PC-3 (cell line): Measurements from ENCODE around the gene ACBD4. TPM values are rescaled to one million over a fixed set of nuclear protein-coding genes. Genes with fewer than 3 reads are reported as not detected.
A peak's percentile ranks its signal among the peaks of the same experiment; 100 is the strongest.

Experiments
- ATAC-seq: fragments of 200-7000 bp; cut with Tn5 transposase; 2 replicates; pipeline ENCODE4 v1.9.1; 2020; ENCODE audit warnings: mild to moderate bottlenecking, moderate library complexity
- BruUV-seq: library from RNA; stranded (reverse); fragments of 400-500 nt; replicated peaks from 2 replicates; lab custom pipeline; 2021; lab: Mats Ljungman, UMichigan
- CTCF ChIA-PET: fragments of 300-600 bp; sonication (Branson Sonifier 250); formaldehyde crosslinking; loops from one replicate; lab custom pipeline; 2022; ENCODE audit warnings: antibody characterized with exemption; lab: Charles Lee
- POLR2A ChIA-PET: fragments of 300-600 bp; sonication (Branson Sonifier 250); formaldehyde crosslinking; loops from one replicate; lab custom pipeline; 2022; ENCODE audit warnings: antibody characterized with exemption; ENCODE audit not compliant: unreplicated experiment; lab: Charles Lee
- DNase-seq: peaks from one replicate; pipeline ENCODE4 v3.0.0-alpha.2; 2015
- H2AFZ ChIP-seq: fragments of 300-600 bp; sonication (generic); 2 replicates; pipeline ENCODE4 v1.6.0; 2016; ENCODE audit warnings: antibody characterized with exemption, low read length
- H3F3A ChIP-seq: fragments of 300-600 bp; sonication (generic); one replicate; pipeline ENCODE4 v1.6.0; 2017; ENCODE audit warnings: antibody characterized with exemption, low read length, control low read depth, mild to moderate bottlenecking; ENCODE audit not compliant: unreplicated experiment
- H3K27ac ChIP-seq: fragments of 300-600 bp; sonication (generic); 2 replicates; pipeline ENCODE4 v1.5.1; 2016; ENCODE audit warnings: mild to moderate bottlenecking, low read length
- H3K27me3 ChIP-seq: fragments of 300-600 bp; sonication (generic); 2 replicates; pipeline ENCODE4 v1.6.1; 2016; ENCODE audit warnings: low read length, mixed read lengths
- H3K36me3 ChIP-seq: fragments of 300-600 bp; sonication (generic); 2 replicates; pipeline ENCODE4 v1.6.1; 2016; ENCODE audit warnings: low read depth, mixed run types, low read length, mixed read lengths
- H3K4me1 ChIP-seq: fragments of 300-600 bp; sonication (generic); 2 replicates; pipeline ENCODE4 v1.5.1; 2016; ENCODE audit warnings: low read length; ENCODE audit not compliant: insufficient read depth
- H3K4me2 ChIP-seq: fragments of 300-600 bp; sonication (generic); 2 replicates; pipeline ENCODE4 v1.6.0; 2016; ENCODE audit warnings: low read length
- H3K4me3 ChIP-seq: fragments of 300-600 bp; sonication (generic); 2 replicates; pipeline ENCODE4 v1.5.1; 2016; ENCODE audit warnings: mild to moderate bottlenecking, low read length, mixed read lengths
- H3K79me2 ChIP-seq: fragments of 300-600 bp; sonication (generic); 2 replicates; pipeline ENCODE4 v1.6.1; 2017; ENCODE audit warnings: low read length, mixed read lengths
- H3K9ac ChIP-seq: fragments of 300-600 bp; sonication (generic); 2 replicates; pipeline ENCODE4 v1.6.0; 2016; ENCODE audit warnings: mild to moderate bottlenecking, low read length
- H3K9me2 ChIP-seq: fragments of 300-600 bp; sonication (generic); replicated peaks from 2 replicates; pipeline ENCODE4 v1.6.1; 2016; ENCODE audit warnings: mixed run types, low read length, mixed read lengths
- H3K9me3 ChIP-seq: fragments of 300-600 bp; sonication (generic); 2 replicates; pipeline ENCODE4 v1.6.1; 2016; ENCODE audit warnings: low read length, mixed read lengths
- H4K20me1 ChIP-seq: fragments of 300-600 bp; sonication (generic); 2 replicates; pipeline ENCODE4 v1.6.1; 2016; ENCODE audit warnings: low read length, mixed read lengths
- CTCF ChIP-seq: fragments of 300-600 bp; sonication (generic); conservative IDR thresholded peaks from 2 replicates; pipeline ENCODE4 v1.5.1; 2017; ENCODE audit warnings: antibody characterized with exemption, low read depth, mild to moderate bottlenecking, low read length
- EZH2 ChIP-seq: fragments of 300-600 bp; sonication (generic); IDR thresholded peaks from one replicate; pipeline ENCODE4 v1.6.1; 2017; ENCODE audit warnings: antibody characterized with exemption, mild to moderate bottlenecking, low read length; ENCODE audit not compliant: unreplicated experiment
- EZH2phosphoT487 ChIP-seq: fragments of 300-600 bp; sonication (generic); IDR thresholded peaks from 2 replicates; pipeline ENCODE4 v1.6.1; 2018; ENCODE audit warnings: mild to moderate bottlenecking, antibody characterized with exemption, low read length, borderline replicate concordance
- intact Hi-C: fragments of 100-400 bp; cut with micrococcal nuclease; formaldehyde crosslinking; loops from 2 replicates; pipeline ENCODE4 v1.9.0; 2023
- total RNA-seq: library from RNA; depleted of rRNA; stranded (reverse); fragments of >200 nt; gene quantifications from 2 replicates; pipeline ENCODE4 v1.2.3, GENCODE V29; 2014

Gene ACBD4
- total RNA-seq, 1 experiment from 2014 or later: 12.9 TPM

GRCh38 chr17:45128989-45129388 is 6.5 kb upstream of the ACBD4 start:
- no peaks in the 10 kb centered on the region for H3F3A ChIP-seq
- ChIA-PET POLR2A (no interaction called here), CTCF (interaction anchor here (0.6 kb wide), 1 partner anchor 212 kb away, joined by 9 read pairs; no protein-coding TSS in a partner anchor)
- BruUV-seq: no TSS peak
- H3K9me2 ChIP-seq: no peaks in the 10 kb centered on the region
- no peak overlapping the region for H3K4me3 ChIP-seq
- no peaks in the 10 kb centered on the region for H4K20me1 ChIP-seq
- intact Hi-C loops: no loop called here
- no peak for ATAC-seq
- H3K27ac ChIP-seq: no peak overlapping the region
- TF ChIP-seq EZH2 (no peak), CTCF (no peak), EZH2phosphoT487 (no peak)
- no peaks in the 10 kb centered on the region for H3K27me3 ChIP-seq
- no peak overlapping the region for H2AFZ ChIP-seq
- peaks cover 59% of the 10 kb centered on the region for H3K4me1 ChIP-seq
- H3K79me2 ChIP-seq: peaks cover 63% of the 10 kb centered on the region
- H3K4me2 ChIP-seq: no peak overlapping the region
- H3K9ac ChIP-seq: no peak overlapping the region
- DNase-seq: no peak
- no peaks in the 10 kb centered on the region for H3K9me3 ChIP-seq
- H3K36me3 ChIP-seq: no peaks in the 10 kb centered on the region

DNA sequence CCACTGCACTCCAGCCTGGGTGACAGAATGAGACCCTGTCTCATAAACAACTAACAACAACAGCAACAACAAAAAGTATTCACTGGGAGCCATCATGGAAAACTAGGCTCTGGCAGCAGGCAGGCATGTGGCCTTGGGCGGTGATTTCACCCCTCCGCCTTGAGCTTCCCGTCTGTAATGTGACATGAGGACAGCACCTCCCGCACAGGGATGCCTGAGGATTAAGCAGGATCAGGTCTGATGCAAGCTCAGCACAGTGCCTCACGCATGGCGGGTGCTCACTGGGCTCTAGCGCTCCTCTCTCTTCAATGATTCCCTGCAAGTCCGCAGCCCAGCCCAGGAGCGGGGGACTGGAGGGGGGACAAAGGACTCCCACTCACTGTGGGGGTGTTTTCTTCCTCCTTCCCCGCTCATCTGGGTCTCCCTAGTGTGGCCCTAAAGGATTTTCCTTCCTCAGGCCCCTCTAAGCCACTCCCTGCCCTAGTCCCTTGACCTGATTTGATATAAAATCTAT is 6.0 kb upstream of the ACBD4 start:
- H3K79me2 ChIP-seq: peaks cover 63% of the 10 kb centered on the region
- no peak for ATAC-seq
- H3K4me2 ChIP-seq: peak overlapping the region; percentile 94

More for the DNA sequence above, 6.0 kb upstream of the ACBD4 start:
- H3K4me3 ChIP-seq: no peak overlapping the region
- ChIA-PET POLR2A (interaction anchor here (0.8 kb wide), 1 partner anchor 19 kb away, joined by 3 read pairs; the partner anchor contains the start of gene HEXIM1), CTCF (interaction anchor here (0.5 to 1.1 kb wide), 3 partner anchors 19 to 212 kb away, joined by 3 to 9 read pairs (median 4); no protein-coding TSS in a partner anchor)
- no peaks in the 10 kb centered on the region for H3K36me3 ChIP-seq
- no TSS peak for BruUV-seq
- TF ChIP-seq EZH2phosphoT487: no peak
- no peak for TF ChIP-seq CTCF
- TF ChIP-seq EZH2: no peak
- DNase-seq: no peak
- H3K27ac ChIP-seq: peak overlapping the region; percentile 13; the same call in 1 of the 2 replicates
- H2AFZ ChIP-seq: no peak overlapping the region
- H3K9me3 ChIP-seq: no peaks in the 10 kb centered on the region
- H3K27me3 ChIP-seq: no peaks in the 10 kb centered on the region
- no peaks in the 10 kb centered on the region for H4K20me1 ChIP-seq
- no peak overlapping the region for H3K9ac ChIP-seq
- no peaks in the 10 kb centered on the region for H3K9me2 ChIP-seq
- intact Hi-C loops: no loop called here
- no peaks in the 10 kb centered on the region for H3F3A ChIP-seq
- peaks cover 55% of the 10 kb centered on the region for H3K4me1 ChIP-seq
